BJ (cell line): Measurements from ENCODE around the gene RERE. TPM values are rescaled to one million over a fixed set of nuclear protein-coding genes. Genes with fewer than 3 reads are reported as not detected.

Source experiments
- CTCF ChIA-PET: fragments of 350-600 bp; formaldehyde crosslinking; extraction: SDS; loops from one replicate; lab custom pipeline; 2021; ENCODE audit warnings: antibody characterized with exemption, inconsistent platforms; lab: Yijun Ruan, JAX
- POLR2A ChIA-PET: fragments of 300-600 bp; sonication (Branson Sonifier 250); formaldehyde crosslinking; extraction: SDS; loops from one replicate; lab custom pipeline; 2021; ENCODE audit warnings: antibody characterized with exemption; lab: Charles Lee
- DNase-seq: peaks from one replicate; pipeline ENCODE4 v3.0.0-alpha.2; 2011; ENCODE audit warnings: low read depth
- H3K27me3 ChIP-seq: 2 replicates; pipeline ENCODE4 v1.6.0; 2011; ENCODE audit warnings: low read length; ENCODE audit not compliant: control insufficient read depth, insufficient read depth
- H3K36me3 ChIP-seq: 2 replicates; pipeline ENCODE4 v1.5.1; 2011; ENCODE audit warnings: low read length; ENCODE audit not compliant: control insufficient read depth, insufficient read depth
- H3K4me3 ChIP-seq: 2 replicates; pipeline ENCODE4 v1.5.1; 2011; ENCODE audit warnings: low read depth, mild to moderate bottlenecking, control low read depth, low read length
- CTCF ChIP-seq: IDR thresholded peaks from 2 replicates; pipeline ENCODE4 v1.5.1; 2011; ENCODE audit warnings: low read depth, mild to moderate bottlenecking, control low read depth, inconsistent platforms, low read length, moderate library complexity; ENCODE audit not compliant: insufficient read depth
- polyA plus RNA-seq: library from polyadenylated mRNA; depleted of rRNA; stranded (reverse); fragments of >200 nt; gene quantifications from 2 replicates; pipeline ENCODE4 v1.2.3, GENCODE V29; 2011

RERE gene
- polyA plus RNA-seq, 1 experiment = 3.8 TPM

- Histone ChIP-seq H3K27me3 (no peaks in the 10 kb centered on the region), H3K36me3 (no peaks in the 10 kb centered on the region), H3K4me3 (no peak overlapping the region)
- ChIA-PET POLR2A (no interaction called here), CTCF (no interaction called here)
- no peak for TF ChIP-seq CTCF
- DNase-seq = no peak
Measured at GRCh38 chr1:8523666-8524206, 293.7 kb downstream of the RERE start.

- ChIA-PET POLR2A (interaction anchor here (0.6 kb wide), 2 partner anchors 10 to 344 kb away, joined by 3 to 4 read pairs; no protein-coding TSS in a partner anchor), CTCF (no interaction called here)
- Histone ChIP-seq H3K4me3 (no peak overlapping the region), H3K27me3 (no peaks in the 10 kb centered on the region), H3K36me3 (no peaks in the 10 kb centered on the region)
- no peak for TF ChIP-seq CTCF
- DNase-seq = no peak
Measured at GRCh38 chr1:8520483-8520966, 296.9 kb downstream of the RERE start.

- no peak for TF ChIP-seq CTCF
- Histone ChIP-seq H3K27me3 (no peaks in the 10 kb centered on the region), H3K4me3 (no peak overlapping the region), H3K36me3 (no peaks in the 10 kb centered on the region)
- DNase-seq = no peak
- ChIA-PET POLR2A (no interaction called here), CTCF (no interaction called here)
Measured at GRCh38 chr1:8519167-8519566, 298.3 kb downstream of the RERE start.

- TF ChIP-seq CTCF = no peak
- no peak overlapping the region for H3K4me3 ChIP-seq
- H3K36me3 ChIP-seq = no peaks in the 10 kb centered on the region
- ChIA-PET POLR2A (no interaction called here), CTCF (no interaction called here)
- H3K27me3 ChIP-seq = no peaks in the 10 kb centered on the region
- no peak for DNase-seq
Measured at GRCh38 chr1:8518490-8518801, 299.0 kb downstream of the RERE start.

GRCh38 chr1:8517661-8518489 lies 299.6 kb downstream of the RERE start:
- no peaks in the 10 kb centered on the region for H3K36me3 ChIP-seq
- CTCF ChIA-PET = no interaction called here
- POLR2A ChIA-PET = interaction anchor here (0.5 to 0.6 kb wide), 2 partner anchors 37 to 305 kb away, joined by 3 to 12 read pairs; no protein-coding TSS in a partner anchor
- no peak for DNase-seq
- no peak for TF ChIP-seq CTCF
- no peaks in the 10 kb centered on the region for H3K27me3 ChIP-seq
- no peak overlapping the region for H3K4me3 ChIP-seq
